NCI-H524 treated with DMSO at 0.1 percent for 48 hours (cell line): ENCODE measurements around the gene TMEM143.
"Not testable (repeated sequence)": the region's sequence is repeated elsewhere in the genome, so short reads cannot be mapped to it uniquely, and the experiment has no call there.

ENCODE experiments used
- DNase-seq: peaks from one replicate; lab custom pipeline; 2025; lab: John Stamatoyannopoulos, UW

The TMEM143 gene

DNA sequence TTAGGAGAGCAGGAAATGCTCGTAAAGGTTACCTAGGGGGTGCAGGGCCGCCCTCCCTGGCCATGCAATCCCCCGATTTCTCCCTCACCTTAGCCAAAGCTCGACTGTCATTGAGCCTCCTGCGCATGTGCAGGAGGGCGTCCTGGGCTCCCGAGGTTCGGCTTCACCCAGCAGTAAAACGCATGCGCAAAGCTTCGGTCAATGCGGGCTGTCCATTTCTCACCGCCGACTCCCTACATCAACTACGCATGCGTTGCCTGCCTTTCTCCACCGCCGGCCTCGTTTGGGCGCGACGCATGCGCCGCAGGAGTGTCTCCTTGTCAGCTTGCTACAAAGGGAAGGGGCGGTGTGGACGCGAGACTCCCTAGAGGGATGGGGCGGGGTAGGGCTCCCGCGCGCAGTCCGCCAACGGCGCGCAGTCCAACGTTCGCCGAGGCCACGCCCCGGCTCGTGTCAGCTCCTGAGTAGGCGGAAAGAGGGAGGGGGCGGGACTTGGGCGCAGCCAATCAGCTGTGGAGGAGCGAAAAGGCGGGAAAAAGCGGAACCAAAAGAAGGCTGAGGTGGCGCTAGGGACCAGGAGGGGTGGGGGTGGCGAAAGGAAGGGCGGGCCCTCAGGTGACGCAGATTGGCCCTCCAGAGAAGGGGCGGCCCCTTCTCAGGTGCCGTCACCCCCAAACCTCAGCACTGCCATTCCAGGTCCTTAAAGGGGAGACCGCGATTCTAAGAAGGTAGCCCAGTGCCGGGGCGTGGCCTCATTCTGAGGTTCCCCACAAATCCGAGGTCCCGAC is at the start of gene TMEM143, which contains the start of gene SYNGR4:
TMEM143 (minus strand) TSS at position 131 of the 788 bp plus-strand sequence; CDS start at position 111, 20 bp downstream.
SYNGR4 (plus strand) TSS at position 558 of the 788 bp plus-strand sequence. CDS start 1,476 bp downstream, outside the sequence.
- peak; percentile 97 for DNase-seq

DNA sequence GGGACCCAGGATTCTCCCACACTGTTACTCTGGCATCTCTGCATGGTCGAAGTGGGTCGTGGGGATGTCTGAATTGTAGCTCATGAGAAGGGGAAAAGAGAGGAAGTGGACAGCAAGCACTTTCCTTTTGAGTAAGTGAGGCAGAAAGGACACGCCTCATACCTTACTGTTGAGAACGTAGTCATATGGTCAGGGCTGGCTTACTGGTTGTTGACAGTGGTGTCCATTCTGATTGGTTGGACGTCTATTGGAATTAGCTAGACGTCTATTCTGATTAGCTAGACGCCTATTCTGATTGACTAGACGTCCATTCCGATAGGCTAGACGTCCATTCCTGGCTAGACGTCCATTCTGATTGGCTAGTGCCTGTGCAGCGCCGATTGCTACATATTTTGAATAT is 42.1 kb upstream of the TMEM143 start:
- DNase-seq: no peak

DNA sequence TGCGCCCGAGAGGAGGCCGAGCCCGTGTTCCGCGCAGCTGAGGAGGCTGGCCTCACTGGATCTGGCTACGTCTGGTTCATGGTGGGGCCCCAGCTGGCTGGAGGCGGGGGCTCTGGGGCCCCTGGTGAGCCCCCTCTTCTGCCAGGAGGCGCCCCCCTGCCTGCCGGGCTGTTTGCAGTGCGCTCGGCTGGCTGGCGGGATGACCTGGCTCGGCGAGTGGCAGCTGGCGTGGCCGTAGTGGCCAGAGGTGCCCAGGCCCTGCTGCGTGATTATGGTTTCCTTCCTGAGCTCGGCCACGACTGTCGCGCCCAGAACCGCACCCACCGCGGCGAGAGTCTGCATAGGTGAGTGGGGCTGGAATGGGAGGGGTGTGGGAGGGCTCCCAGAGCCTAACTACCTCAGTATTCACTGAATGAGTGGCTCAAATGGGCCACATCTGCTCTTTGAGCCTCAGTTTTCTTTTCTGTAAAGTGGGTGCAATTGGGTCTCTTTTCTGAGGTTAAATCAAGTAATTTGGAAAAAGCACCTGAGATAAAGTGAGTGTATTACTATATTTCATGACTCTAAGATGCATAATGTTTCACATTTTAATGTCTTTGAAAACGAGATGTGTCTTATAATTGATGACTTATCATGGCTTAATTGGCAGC is 41.4 kb upstream of the TMEM143 start:
- DNase-seq: no peak

DNA sequence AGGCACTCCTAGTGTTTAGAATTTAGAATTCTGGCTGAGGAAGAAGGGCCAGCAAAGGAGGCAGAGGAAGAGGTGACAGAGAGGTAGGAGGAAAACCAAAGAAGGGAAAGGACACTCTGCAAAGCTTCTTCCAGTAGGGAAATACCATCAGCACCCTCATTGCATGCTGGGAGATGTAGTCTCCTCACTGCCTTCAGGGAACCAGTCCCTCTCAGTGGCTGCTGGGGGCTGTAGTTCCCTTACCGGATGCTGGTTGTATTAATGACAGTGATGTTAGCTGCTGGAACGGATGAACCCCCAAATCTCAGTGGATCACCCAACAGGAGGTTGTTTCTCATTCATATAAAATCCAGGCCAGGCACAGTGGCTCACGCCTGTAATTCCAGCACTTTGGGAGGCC is 39.9 kb upstream of the TMEM143 start:
- peak; percentile 20 for DNase-seq

DNA sequence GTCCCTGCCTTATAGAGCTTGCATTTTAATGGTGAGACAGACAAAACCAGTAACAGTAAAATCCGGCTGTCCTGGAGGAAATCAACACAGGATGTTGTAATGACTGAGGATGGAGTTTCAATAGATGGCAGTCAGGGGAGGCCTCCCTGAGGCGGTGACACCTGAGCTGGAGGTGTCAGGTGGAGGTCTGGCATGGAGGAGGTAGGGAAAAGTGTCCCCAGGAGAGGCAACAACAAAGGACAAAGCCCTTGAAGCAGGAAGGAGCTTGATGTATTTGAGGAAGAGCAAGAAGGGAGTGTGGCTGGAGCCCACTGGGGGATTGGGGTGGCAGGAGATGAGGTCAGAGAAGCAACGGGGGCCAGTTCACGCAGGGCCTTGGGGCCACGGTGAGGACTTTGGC is 37.5 kb upstream of the TMEM143 start:
- no peak for DNase-seq

DNA sequence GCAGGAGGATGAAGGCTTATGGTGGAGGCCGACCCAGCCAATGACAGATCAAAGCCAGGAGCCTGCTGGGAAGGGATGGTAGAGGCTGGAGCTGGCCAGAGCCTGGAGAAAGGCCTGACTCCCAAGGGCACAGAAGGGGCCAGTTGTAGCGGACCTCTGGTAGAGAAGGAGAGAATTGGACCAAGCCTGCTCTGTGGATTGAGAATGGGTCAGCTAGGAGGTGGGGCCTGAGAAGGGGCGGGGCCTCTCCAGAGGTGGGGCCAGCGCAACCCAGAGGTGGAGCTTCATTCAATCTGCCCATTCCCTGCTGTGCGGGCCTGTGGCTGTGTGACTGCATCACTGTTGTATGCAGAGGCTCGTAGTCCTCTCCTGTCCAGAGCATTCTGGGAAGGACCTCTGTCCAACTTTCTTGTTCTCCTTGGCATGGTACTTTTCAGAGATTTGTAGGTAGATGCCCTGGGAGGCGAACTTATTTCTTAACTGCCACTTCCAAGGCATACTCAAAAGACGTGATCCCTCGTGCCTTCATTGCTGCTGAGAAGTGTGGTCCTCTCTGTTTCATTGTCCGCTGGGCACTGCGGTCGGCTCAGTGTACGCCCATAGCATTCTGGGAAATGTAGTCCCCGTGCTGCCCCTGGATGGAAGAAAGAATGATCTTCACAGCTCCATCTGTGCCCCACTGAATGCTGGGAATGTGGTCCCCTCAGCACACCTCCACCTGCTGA is 36.4 kb upstream of the TMEM143 start:
- DNase-seq: no peak

DNA sequence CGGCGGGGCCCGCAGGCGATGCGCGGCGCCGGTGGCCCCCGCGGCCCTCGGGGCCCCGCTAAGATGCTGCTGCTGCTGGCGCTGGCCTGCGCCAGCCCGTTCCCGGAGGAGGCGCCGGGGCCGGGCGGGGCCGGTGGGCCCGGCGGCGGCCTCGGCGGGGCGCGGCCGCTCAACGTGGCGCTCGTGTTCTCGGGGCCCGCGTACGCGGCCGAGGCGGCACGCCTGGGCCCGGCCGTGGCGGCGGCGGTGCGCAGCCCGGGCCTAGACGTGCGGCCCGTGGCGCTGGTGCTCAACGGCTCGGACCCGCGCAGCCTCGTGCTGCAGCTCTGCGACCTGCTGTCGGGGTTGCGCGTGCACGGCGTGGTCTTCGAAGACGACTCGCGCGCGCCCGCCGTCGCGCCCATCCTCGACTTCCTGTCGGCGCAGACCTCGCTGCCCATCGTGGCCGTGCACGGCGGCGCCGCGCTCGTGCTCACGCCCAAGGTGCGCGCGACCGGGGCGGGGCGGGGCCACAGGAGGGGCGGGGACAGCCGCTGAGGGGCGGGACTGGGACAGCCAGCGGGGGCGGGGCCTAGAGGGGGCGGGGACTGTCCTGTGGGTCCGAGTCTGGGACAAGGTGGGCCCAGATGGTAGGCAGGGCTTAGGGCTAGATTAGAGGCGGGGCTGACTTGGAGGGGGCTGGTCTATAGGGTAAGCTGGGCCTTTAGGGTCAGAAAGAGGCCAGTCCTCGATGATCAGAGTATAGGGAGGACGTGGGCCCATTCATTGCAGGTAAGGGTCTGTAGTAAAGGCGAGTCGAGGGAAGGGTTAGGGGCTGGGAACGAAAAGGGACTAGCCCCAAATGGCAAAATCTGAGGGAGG is 34.9 kb upstream of the TMEM143 start:
- no peak for DNase-seq

DNA sequence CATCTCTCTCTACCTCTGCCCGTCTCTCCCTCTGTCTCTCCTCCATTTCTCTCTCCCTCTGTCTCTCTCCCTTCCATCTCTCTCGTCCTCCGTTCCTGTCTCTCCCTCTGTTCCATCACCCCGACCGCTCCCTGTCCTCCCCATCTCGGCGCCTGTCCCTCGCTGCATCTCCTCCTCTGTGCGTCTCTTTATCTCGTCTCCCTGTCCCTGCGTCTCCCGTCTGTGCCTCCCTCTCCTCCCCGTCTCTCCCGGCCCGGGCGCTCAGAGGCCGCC is 34.3 kb upstream of the TMEM143 start:
- DNase-seq: no peak

DNA sequence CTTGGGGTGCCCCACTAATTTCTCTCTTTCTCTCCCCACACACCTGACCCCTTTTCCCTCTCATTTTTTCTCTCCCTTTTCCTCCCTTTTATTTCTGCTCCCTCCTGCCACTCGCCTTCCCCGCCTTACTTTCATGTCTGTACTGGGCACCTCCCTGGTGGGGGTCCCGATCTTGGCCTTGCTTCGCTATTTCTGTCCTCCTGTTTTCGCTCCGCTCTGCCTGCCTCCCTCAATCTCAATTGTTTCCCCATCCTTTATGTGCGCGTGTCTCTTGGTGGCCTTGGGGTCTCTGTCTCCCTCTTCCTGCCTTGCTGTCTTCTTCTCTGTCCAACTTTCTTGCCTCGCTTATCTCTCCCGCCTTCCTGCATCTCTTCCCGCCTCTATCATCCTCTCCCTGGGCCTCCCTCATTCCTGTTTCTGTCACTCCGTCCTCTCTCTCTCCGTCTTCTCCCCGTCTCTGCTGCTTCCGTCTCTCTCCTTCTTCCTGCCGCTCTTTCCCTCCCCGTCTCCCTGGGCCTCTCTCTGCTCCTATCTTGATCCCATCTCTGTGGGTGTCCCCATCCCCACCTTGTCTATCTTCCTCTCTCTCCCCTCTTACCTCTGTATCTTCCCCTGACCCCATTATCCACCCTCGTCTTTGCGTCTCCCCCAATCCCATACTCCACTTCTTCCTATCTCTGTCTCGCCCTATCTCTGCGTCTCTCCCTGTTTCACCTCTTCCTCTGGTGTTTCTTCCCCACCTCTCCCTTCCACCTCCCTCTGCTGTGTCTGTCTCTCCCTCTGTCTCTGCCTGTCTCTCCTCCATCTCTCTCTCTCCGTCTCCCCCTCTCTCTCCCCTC is 33.7 kb upstream of the TMEM143 start:
- no peak for DNase-seq

DNA sequence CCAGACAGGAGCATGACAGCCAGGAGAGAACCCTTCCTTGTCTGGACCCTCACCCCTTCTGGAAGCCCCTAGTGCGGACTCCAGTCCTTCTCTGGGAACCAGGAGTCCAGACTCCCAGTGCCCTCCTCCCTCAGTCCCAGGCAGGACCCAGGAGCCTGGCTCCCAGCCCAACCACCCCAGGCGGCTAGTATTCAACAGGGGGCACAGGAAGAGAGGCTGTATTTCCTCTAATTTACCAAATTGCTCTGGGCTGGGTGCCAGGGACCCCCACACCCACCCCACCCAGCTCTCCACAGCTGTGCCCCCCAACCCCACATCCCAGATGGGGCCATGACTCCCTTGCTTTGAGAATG is 33.1 kb upstream of the TMEM143 start:
- no peak for DNase-seq

DNA sequence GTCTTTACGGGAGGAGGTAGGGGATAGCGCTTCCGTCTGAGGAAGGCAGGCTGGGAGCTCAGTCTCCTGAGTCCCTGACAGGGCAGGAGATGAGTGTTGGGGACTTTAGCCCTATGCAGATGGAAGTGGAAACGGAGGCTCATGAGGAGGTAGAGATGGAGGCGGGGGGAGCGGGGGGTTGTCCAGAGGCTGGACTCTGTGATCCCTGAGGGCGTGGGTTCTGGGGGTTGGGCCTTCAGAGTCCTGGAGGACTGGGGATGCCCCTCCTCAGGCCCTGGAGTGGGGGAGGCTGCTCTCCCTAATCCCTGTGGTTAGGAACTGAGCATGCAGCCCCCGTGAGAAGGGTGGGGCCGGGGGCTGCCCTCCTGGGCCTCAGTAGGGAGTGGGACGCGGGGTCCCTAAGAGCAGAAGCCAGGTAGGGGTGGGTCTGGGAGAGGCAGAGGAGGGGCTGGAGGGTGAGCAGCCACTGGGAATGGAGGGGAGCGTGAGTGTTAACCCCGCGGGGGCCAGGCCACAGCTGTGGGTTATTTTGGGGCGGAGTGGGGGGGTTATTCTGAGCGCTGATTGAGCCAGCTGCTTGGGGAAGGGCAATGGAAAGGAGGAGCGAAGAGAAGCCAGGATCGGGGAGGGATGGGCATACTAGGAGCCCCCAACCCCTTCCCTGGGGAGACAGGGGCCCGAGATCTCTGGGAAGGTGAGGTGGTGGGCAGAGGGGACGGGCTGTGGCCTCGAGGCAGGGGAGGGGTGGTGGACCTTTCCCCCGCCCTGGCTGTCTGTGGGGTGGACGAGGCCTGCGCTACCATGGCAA is 32.5 kb upstream of the TMEM143 start:
- no peak for DNase-seq

DNA sequence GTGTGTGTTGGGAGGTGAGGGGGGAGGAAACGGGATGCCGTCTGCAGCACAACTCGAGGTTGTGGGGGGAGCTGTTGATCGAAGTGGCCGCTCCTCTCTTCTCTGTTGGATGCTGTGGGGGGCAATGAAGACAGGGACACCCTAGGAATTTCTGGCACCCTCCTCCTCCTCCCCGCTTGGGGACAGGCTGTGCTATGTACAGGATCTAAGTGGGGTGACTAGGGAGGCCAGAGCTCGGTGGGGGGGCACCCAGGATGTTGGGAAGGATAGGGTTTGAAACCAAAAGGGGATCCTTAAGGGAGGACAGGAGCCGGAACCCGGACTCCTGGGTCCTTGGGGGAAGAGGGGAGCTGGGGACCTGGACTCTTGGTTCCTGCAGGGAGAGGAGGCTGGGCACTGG is 31.8 kb upstream of the TMEM143 start:
- no peak for DNase-seq

DNA sequence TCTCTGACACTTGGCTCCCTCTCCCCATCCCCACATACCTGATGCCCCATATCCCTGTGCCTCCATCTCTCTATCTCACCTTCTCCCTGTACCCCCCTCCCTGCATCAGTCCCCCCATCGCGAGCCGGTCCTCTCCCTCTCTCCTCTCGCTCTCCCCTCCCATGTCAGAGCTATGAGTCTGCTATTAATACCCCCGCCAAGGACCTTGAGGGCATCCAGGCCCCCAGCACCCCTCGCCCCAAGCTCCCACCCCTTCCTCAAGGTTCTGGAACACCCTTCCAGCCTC is 31.4 kb upstream of the TMEM143 start:
- no peak for DNase-seq

DNA sequence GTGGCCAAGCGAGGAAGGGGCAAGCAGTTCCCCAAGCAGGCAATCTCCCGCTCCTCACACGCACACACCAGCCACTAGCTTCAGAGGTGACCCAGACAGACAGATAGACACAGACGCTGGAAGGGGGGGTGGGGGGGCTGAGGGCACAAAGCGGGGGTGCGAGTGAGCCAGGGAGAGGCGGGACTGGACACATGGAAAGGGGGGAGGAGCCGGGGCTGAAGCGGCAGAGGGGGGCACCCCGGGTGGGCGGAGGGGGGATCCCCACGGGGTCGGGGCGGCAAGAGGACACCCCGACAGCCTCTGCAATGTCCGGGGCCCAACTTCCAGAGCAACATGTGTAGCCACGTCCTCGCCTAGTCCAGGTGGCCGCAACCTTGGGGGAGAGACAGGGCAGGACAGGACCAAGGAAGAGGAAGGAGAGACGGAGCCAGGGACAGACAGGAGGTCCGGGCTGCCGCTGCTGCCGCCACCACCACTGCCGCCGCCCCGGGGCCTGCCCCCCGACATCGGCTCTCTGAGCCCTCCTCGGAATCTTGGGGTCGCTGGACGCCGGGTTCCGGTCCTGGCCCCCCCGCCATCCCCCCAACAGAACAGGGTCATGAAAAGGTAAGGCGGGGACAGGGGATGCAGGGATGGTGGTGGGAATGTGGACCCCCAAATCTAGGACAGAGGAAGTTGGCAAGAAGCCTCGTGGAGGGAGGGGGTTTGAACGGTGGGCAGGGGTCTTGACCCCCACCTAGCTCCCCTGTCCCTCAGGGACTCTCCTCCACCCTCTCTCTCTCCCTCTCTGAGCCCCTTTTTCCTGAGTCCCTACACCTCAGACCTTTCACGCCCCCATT is 30.8 kb upstream of the TMEM143 start:
- no peak for DNase-seq

DNA sequence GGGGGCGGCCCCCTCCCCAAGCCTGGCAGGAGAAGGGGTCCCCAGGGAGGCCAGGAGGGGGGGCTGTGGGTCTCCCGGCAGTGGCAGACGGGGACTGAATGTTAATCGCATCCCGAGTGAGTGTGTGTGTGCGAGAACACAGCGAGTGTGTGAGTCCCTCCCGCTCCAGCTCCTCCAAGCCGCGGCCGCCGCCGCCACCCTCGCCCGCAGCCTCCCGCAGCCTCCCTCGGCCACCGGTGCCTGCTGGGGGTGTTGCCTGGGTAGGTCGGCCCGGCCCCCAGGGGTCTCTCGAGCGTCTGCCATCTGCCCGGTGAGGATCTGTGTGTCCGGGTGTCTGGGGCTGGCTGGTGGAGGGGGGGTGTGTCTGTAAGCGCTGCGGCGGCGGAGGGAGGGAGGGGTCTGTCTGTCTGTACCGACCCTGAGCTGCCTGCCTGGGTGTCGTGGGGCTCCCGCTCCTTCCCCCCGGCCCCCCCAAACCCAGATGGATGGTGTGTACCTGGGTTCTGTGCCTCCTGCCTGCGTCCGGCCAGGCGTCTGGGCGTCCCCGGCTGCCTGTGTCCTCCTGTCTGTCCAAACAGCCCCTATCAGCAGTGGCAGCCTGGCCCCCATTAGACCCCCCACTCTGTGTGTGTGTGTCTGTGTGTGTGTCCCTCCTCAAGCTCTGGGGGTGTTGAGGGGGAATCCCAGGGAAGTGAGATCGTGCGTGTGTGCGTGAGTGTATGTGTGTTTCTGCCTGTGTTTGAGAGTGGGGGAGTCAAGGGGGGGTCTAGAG is 30.0 kb upstream of the TMEM143 start, which contains the start of gene GRIN2D:
GRIN2D (plus strand) TSS at position 110 of the 772 bp plus-strand sequence. CDS start 4,725 bp downstream, outside the sequence.
- DNase-seq: no peak

DNA sequence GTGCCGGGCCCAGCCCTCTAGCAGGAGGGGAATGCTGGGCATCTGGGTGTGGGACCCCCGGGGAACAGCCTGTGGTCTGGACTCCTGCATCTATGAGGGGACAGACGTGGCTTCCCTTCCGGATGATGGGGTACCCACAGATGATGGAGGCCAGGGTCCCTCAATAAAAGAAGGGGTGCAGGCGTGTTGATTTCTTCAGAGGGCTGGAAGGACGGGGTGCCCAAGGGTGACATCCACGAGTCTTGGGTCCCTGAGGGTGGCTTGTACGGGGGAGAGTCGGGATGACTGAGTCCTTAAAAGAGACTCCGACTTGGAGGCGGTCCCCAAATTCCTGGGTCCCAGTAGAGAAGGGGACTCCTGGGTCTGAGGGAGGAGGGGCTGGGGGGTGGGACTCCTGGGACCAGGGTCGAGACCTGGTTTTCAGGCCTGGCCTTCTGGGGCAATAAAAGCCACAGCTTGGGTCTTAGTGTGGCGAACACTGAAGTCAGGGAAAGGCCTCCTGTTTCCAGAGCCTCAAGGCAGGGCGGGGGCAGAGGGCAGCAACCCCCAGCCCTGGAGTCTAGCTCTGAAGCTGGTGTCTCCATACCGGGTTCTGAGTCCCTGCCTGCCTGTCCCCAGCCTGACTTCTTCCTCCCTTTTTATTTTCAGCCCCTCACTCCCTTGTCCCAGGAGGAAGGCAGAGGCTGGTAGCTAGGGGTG is 29.3 kb upstream of the TMEM143 start:
- DNase-seq: no peak

DNA sequence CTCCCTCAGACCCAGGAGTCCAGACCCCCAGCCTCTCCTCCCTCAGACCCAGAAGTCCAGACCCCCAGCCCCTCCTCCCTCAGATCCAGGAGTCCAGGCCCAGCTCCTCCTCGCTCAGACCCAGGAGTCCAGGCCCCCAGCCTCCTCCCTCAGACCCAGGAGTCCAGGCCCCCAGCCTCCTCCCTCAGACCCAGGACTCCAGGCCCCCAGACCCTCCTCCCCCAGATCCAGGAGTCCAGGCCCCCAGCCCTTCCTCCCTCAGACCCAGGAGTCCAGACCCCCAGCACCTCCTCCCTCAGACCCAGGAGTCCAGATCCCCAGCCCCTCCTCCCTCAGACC is 28.2 kb upstream of the TMEM143 start:
- DNase-seq: not testable (repeated sequence)
